ENCODE data around the gene LDHAL6B.
A peak's percentile ranks its signal among the peaks of the same experiment; 100 is the strongest.

LDHAL6B gene

DNA sequence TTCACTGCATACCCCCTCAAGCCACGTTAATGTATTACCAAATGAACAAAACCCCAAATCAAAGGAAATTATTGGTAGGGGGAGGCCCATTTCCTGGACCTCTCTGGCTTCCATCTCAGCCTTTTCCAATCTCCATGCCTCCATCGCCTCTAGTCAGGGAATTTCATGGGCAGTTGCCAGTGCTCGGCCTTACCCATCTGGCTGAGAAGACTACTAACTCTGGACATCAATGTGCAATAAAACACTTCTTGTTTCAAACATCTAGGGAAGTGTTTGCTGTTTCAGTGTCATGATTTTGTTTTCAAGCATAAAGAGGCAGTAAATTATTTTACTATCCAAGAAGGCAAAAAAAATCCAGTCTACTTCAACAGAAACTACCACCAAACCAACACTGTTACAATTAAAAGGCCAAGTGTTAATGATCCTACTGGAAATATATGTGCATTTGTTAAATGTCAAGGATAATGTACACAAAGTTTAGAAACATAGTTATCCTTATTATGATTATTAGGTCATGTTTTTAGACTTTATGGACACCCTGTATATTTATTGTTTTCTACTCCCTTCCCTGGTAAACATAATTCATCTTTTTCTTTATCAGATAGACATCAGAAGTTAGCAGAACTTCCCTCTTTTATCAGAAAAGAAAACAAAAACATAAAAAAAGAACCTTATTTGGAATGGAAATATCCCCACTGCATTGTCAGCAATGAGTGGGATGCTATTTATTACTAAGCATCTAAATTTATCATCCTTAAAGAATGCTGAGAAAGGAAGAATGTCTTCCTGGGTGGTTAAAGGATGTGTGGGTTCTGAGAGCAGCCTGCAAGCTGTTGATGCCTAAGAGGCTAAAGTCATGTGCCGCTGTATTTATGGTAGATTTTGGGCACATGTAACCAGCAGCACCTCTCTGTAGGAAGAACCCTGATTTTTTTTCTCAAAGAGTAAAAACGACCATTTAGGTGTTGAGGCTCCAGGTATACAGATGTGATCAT is 15.2 kb downstream of the LDHAL6B start:
- ATAC-seq (no peak), DNase-seq (no peak)
- Mint-ChIP-seq H3K36me3 (ENCODE audit: low read depth) (peaks cover 5% of the 10 kb centered on the region), H3K9me3 (no peaks in the 10 kb centered on the region), H3K27me3 (no peaks in the 10 kb centered on the region), H3K27ac (no peak overlapping the region), H3K4me3 (no peak overlapping the region), H3K4me1 (no peaks in the 10 kb centered on the region)

DNA sequence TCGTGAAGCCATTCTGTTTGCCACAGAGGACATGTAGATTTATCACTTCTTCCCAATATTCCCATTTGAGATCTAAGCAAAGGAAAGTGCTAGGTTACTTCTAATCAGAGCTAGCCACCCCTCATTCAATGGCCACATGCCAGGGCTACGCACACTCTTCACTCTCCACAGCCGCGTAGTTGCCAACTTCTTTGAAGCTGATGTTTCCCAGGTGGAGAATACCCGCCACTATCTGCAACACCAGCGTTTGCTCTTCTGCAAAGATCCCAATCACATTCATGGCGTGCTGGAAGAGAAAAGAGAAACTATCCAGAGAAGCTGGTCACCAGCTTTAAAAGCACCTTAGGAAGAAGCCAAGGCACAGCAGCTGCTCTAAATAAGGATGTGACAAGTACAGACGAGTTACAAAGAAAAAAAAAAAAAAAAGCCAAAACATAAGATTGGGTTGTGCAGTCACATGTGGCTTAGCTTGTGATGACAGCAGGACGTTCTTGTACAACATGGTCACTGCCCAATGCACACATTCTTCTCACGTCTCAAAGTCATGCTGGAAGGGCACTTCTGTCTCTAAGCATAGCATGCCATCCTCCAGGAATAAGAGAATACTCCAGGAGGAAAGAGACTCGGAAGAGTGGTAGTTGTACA is 16.4 kb downstream of the LDHAL6B start:
- H3K4me3 Mint-ChIP-seq = no peak overlapping the region
- H3K4me1 Mint-ChIP-seq = no peaks in the 10 kb centered on the region
- ATAC-seq (no peak), DNase-seq (no peak)
- H3K27me3 Mint-ChIP-seq = no peaks in the 10 kb centered on the region
- no peak overlapping the region for H3K27ac Mint-ChIP-seq
- H3K36me3 Mint-ChIP-seq (ENCODE audit: low read depth) = peaks cover 7% of the 10 kb centered on the region
- H3K9me3 Mint-ChIP-seq = no peaks in the 10 kb centered on the region

DNA sequence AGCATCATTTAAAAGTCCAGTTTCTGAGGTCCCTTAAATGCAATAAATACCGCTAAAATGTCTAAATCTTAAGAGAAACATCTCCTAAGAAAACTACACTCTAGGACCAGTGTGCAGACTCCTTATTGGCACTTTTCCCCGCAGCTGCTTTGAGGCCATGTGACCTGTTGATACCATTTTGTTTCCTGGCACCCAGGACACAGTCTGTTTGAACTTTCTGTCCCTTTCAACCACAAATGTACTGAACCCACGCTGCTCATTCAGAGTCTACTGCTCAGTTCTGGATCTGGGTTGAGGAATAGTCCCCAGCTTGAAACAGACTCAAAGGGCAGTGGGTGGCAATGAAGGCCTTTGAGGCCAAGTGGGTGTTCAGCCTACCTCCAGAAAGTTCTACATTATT is 17.1 kb downstream of the LDHAL6B start:
- peaks cover 7% of the 10 kb centered on the region for H3K36me3 Mint-ChIP-seq (ENCODE audit: low read depth)
- ATAC-seq = no peak
- H3K4me3 Mint-ChIP-seq = no peak overlapping the region
- no peaks in the 10 kb centered on the region for H3K27me3 Mint-ChIP-seq
- no peaks in the 10 kb centered on the region for H3K9me3 Mint-ChIP-seq
- H3K27ac Mint-ChIP-seq = no peak overlapping the region
- no peak for DNase-seq
- H3K4me1 Mint-ChIP-seq = no peaks in the 10 kb centered on the region

DNA sequence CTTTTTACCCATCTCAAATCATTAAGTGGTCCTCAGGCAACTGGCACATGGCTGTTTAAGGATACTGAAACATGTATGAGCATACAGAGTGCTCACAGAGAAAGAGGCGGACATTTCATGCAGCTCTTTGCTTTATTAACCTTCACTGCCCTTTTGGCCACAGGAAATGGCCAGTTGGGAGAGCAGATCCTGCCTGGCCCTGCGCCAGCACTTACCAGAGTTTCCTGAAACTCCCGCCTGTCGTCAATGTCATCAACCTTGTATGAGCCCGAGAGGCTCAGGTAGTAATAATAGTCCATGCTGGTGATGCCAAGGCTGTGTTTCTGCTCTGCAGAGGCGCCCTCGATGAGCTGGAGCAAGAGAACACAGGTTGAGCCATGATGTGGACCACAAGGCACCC is 17.8 kb downstream of the LDHAL6B start:
- H3K27me3 Mint-ChIP-seq = no peaks in the 10 kb centered on the region
- H3K9me3 Mint-ChIP-seq = no peaks in the 10 kb centered on the region
- H3K36me3 Mint-ChIP-seq (ENCODE audit: low read depth) = peaks cover 7% of the 10 kb centered on the region
- no peak overlapping the region for H3K4me3 Mint-ChIP-seq
- ATAC-seq (no peak), DNase-seq (no peak)
- no peaks in the 10 kb centered on the region for H3K4me1 Mint-ChIP-seq
- no peak overlapping the region for H3K27ac Mint-ChIP-seq

DNA sequence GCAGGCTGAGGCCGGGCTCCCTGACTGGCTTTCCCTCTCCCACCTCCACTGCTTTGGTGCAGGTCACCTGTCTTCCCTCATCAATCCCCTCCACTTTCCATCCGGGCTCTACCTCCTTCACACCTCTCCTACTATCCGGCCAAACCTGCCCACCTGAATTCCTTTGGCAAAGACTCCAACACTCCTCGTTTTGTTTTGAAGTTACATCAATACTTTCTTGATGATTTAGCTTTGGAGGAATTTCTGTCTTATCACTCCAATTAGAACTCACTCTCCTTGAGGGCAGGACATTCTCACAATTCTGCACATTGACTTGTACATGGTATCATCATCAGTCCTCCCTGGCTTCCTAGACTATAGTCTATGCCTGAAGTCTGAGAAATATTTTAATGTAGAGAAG is 20.4 kb downstream of the LDHAL6B start:
- ATAC-seq (no peak), DNase-seq (no peak)
- Mint-ChIP-seq H3K4me3 (no peak overlapping the region), H3K27ac (no peak overlapping the region), H3K4me1 (no peaks in the 10 kb centered on the region), H3K36me3 (ENCODE audit: low read depth) (peaks cover 3% of the 10 kb centered on the region), H3K27me3 (no peaks in the 10 kb centered on the region), H3K9me3 (no peaks in the 10 kb centered on the region)

DNA sequence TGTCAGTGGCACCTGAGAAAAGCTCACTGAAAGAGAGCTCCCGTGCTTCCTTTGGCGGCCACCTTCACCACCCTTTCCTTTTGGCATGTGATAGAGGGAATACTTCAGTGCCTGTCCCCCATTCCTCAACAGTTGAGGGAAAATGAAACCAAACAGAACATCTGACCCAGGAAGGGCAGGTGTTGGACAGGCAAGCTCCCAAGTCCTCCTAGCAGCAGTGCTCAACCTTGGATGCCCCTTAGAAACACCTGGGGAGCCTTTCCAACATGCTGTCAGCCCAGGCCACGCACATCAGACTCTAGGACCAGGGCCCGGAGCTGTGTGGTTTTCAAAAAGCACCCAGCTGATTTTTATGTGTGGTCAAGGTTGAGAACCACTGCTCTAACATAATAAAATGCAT is 22.4 kb downstream of the LDHAL6B start:
- Mint-ChIP-seq H3K4me1 (peaks cover 6% of the 10 kb centered on the region), H3K27ac (no peak overlapping the region), H3K4me3 (no peak overlapping the region), H3K36me3 (ENCODE audit: low read depth) (peaks cover 3% of the 10 kb centered on the region), H3K9me3 (no peaks in the 10 kb centered on the region), H3K27me3 (no peaks in the 10 kb centered on the region)
- DNase-seq (no peak), ATAC-seq (no peak)

DNA sequence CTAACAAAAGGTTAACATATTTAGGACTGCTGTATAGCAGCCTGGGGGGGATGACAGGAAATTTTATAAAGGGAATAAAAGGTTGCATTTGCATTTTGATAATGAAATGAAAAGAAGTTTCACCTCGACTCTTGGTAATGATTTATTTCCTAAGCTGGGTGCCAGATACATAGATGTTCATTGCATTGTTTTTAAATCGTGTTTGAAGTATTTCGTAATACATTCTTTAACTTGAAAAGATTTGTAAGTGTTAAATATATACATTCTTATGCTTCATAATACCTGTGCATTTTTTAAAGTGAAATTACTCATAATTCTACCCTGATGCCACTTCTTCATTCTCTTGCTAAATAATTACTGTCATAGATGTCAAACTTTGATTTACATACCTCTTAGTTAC is 22.8 kb downstream of the LDHAL6B start:
- no peak for ATAC-seq

DNA sequence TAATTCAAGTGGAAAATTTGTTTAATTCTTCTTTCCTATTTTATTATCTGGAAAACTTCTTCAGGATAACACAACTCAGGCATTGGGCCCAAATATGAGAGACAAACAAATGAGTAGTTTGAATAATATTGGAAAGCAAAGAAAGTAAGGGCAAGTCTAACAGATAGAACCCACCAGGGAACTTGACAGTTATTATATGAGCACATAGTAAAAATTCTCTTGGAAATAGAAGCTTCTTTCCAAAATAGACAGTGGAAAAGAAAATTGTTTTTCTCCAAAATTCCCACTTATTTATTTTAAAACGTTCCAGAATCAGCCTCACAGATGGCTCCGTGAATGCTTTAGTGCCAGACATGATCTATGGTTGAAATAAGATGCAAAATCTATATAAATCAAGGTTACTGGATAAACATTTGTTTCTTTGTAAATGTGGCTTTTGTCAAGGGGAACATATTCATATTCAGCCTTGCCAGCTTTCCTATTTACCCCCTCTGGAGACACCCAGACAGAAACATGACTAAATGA is 23.9 kb downstream of the LDHAL6B start:
- no peaks in the 10 kb centered on the region for H3K9me3 Mint-ChIP-seq
- no peak for DNase-seq
- peaks cover 3% of the 10 kb centered on the region for H3K36me3 Mint-ChIP-seq (ENCODE audit: low read depth)
- no peak overlapping the region for H3K4me3 Mint-ChIP-seq
- ATAC-seq = no peak
- no peak overlapping the region for H3K27ac Mint-ChIP-seq
- H3K27me3 Mint-ChIP-seq = no peaks in the 10 kb centered on the region
- peaks cover 6% of the 10 kb centered on the region for H3K4me1 Mint-ChIP-seq

More for the DNA sequence above, 22.8 kb downstream of the LDHAL6B start:
- peaks cover 6% of the 10 kb centered on the region for H3K4me1 Mint-ChIP-seq
- H3K4me3 Mint-ChIP-seq = no peak overlapping the region
- no peaks in the 10 kb centered on the region for H3K9me3 Mint-ChIP-seq
- no peak for DNase-seq
- no peak overlapping the region for H3K27ac Mint-ChIP-seq
- peaks cover 3% of the 10 kb centered on the region for H3K36me3 Mint-ChIP-seq (ENCODE audit: low read depth)
- H3K27me3 Mint-ChIP-seq = no peaks in the 10 kb centered on the region

DNA sequence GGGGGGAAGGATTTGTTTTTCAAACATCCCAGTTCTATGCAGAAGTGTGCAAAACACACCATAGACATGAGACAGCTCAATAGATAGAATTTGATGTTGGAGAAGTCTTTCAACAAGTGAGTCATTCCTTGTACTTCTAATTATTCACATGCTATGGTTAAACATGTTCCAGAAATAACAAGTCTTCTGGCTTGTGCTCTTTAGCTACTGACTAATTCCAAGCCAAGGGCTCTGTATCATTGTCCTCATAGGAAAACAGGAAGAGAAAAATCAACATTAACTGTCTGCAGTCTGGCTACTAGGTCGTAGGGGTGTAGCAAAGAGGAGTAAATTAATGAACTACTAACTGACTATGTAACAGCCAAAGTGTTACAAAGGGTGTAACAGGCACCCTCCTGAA is 25.8 kb downstream of the LDHAL6B start:
- Mint-ChIP-seq H3K27me3 (no peaks in the 10 kb centered on the region), H3K36me3 (ENCODE audit: low read depth) (no peaks in the 10 kb centered on the region), H3K4me3 (no peak overlapping the region), H3K27ac (no peak overlapping the region), H3K9me3 (no peaks in the 10 kb centered on the region), H3K4me1 (peaks cover 20% of the 10 kb centered on the region)
- ATAC-seq (peak; percentile 28), DNase-seq (no peak)

DNA sequence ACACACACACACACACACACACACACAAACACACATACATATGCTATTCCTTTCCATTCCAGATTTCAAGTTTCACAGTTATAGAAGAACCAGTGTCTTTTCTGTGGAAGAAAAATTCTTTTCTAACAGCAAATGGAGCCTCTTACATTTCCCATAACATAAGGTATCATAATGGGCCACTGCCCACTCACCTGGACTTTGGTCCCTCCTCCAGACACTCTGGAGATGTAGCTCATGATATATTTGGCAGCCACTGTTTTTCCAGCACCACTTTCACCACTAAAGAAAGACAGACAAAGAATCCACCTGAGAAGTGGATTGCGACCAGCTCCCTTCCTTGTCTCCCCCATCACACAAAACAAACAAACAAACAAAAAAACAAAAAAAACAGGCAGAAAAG is 29.8 kb downstream of the LDHAL6B start:
- H3K27me3 Mint-ChIP-seq = no peaks in the 10 kb centered on the region
- no peak overlapping the region for H3K4me3 Mint-ChIP-seq
- H3K4me1 Mint-ChIP-seq = peaks cover 27% of the 10 kb centered on the region
- H3K9me3 Mint-ChIP-seq = no peaks in the 10 kb centered on the region
- H3K27ac Mint-ChIP-seq = peak overlapping the region; percentile 69
- no peak for ATAC-seq
- no peaks in the 10 kb centered on the region for H3K36me3 Mint-ChIP-seq (ENCODE audit: low read depth)
- DNase-seq = no peak

DNA sequence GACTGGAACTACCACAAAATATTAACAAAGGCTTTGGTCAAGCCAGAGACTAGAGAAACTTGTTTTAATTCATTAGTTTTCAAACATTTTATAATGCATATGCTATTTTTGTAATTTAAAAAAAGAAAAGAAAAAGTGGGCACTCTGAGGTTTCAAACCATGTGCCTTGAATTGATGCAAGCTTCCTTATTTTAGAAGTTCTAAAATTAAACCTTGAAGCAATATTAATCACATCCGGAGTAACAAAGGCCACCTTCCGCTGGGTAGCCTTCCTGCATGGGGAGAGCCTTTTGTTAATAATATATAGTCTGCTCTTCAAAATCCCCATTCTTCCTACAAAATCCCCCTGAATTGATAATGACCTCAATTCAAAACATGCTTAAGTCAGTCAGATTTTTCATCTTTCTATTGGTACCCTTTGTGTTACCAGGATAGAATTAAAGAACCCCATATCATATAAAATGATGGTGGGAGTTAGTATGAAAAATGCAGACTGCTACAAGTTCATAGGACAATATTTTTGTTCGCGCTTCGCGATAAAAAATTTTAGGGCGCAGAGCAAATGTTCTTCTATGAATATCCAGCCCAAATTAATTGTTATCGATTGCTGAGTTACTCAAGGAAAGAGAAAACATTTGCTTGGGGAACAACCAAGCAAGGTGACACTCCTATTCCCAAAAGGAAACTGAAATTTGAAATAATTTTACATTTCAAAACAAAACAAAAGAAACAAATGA is 30.6 kb downstream of the LDHAL6B start:
- H3K27ac Mint-ChIP-seq = no peak overlapping the region
- no peak for DNase-seq

DNA sequence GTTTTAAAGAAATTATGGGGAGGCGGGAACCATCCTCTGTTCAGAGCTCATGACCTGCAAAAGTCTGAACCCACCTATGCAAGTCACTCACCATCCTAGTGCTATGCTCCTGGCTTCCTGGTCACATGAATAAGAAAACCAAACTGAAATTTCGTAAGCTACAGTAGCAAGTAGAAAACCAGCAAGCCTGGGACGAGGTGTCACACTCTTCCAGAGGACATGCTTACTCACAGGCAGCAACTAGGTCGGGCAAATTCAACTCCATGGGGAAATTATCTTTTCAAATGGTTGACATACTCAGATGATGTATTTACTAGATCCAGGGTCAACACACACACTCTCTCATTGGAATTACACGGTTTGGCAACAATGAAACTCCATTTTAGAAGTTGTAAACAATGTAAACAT is 31.3 kb downstream of the LDHAL6B start:
- Mint-ChIP-seq H3K4me1 (peaks cover 24% of the 10 kb centered on the region), H3K27ac (no peak overlapping the region), H3K36me3 (ENCODE audit: low read depth) (no peaks in the 10 kb centered on the region), H3K27me3 (peaks cover 2% of the 10 kb centered on the region), H3K9me3 (no peaks in the 10 kb centered on the region), H3K4me3 (no peak overlapping the region)
- DNase-seq (no peak), ATAC-seq (no peak)

More for the DNA sequence above, 30.6 kb downstream of the LDHAL6B start:
- H3K36me3 Mint-ChIP-seq (ENCODE audit: low read depth) = no peaks in the 10 kb centered on the region
- H3K9me3 Mint-ChIP-seq = no peaks in the 10 kb centered on the region
- no peak overlapping the region for H3K4me3 Mint-ChIP-seq
- no peaks in the 10 kb centered on the region for H3K27me3 Mint-ChIP-seq
- peak; percentile 65 for ATAC-seq
- H3K4me1 Mint-ChIP-seq = peaks cover 27% of the 10 kb centered on the region

DNA sequence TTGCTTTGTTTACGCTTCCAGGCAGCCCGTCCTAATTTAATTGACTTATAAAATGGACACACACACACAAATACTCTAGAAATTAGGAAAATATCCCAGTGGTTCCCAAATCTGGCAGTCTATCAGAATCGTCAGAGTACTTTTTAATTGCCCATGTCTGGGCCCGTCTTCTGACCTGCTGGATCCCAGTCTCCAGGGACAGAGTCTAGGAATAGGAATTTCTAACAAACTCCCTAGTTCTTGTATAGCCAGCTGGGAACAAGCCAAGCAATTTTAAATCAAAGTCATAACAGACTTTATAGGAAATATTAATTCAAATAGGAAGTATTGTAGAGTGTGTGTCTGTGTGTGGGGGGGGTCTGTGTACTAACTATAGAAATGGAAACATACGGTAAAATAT is 33.4 kb downstream of the LDHAL6B start:
- Mint-ChIP-seq H3K4me1 (peaks cover 36% of the 10 kb centered on the region), H3K27ac (no peak overlapping the region), H3K4me3 (no peak overlapping the region), H3K9me3 (no peaks in the 10 kb centered on the region), H3K27me3 (peaks cover 2% of the 10 kb centered on the region), H3K36me3 (ENCODE audit: low read depth) (no peaks in the 10 kb centered on the region)
- no peak for ATAC-seq
- no peak for DNase-seq

DNA sequence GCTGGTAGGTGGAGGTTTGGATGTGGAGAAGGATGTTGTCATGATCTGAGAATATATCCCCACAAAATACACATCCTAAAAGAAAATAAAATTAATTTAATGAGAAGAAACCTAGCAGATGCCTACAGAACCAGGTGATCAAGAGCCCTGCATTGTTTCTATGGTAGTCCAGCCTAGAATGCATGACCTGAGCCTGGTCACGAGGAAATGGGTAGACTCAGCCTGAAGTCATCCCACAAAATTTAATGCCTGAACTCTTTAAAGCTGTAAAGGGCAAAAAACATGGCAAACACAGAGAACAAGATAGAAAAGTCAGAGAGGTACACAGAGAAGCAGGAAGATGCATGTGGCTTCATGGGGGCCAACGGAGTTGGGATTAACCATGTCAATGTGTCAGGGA is 36.0 kb downstream of the LDHAL6B start:
- DNase-seq (no peak), ATAC-seq (no peak)
- H3K27ac Mint-ChIP-seq = no peak overlapping the region
- H3K27me3 Mint-ChIP-seq = peaks cover 2% of the 10 kb centered on the region
- no peak overlapping the region for H3K4me3 Mint-ChIP-seq
- H3K36me3 Mint-ChIP-seq (ENCODE audit: low read depth) = no peaks in the 10 kb centered on the region
- H3K4me1 Mint-ChIP-seq = peaks cover 34% of the 10 kb centered on the region
- H3K9me3 Mint-ChIP-seq = no peaks in the 10 kb centered on the region

All from activated naive CD8-positive, alpha-beta T cell treated with anti-CD3 and anti-CD28 coated beads, Interleukin-2, amount 50 U/mL, for 24 hours (primary cell).